GM12872 (cell line): ENCODE data around the gene CUL4A.

Experiments
- CTCF ChIP-seq: IDR thresholded peaks from 3 replicates; pipeline ENCODE4 v1.5.1; 2011; ENCODE audit warnings: low read depth, mild to moderate bottlenecking, low read length, moderate library complexity; ENCODE audit not compliant: insufficient read depth

CUL4A gene

GRCh38 chr13:113209336-113209758, at the start of gene CUL4A:
Gene CUL4A (plus strand): TSS chr13:113209613. CDS start chr13:113209628, 15 bp downstream.
- no peak for TF ChIP-seq CTCF

- TF ChIP-seq CTCF = no peak
Measured at GRCh38 chr13:113159701-113160100, 49.7 kb upstream of the CUL4A start.

GRCh38 chr13:113160983-113161382, 48.4 kb upstream of the CUL4A start:
- no peak for TF ChIP-seq CTCF

- TF ChIP-seq CTCF = no peak
Measured at GRCh38 chr13:113161433-113161832, 48.0 kb upstream of the CUL4A start.

GRCh38 chr13:113162783-113163685, 46.4 kb upstream of the CUL4A start:
- no peak for TF ChIP-seq CTCF

GRCh38 chr13:113164492-113164891, 44.9 kb upstream of the CUL4A start:
- TF ChIP-seq CTCF = no peak

GRCh38 chr13:113166266-113166665, 43.1 kb upstream of the CUL4A start:
- TF ChIP-seq CTCF = no peak
